Stomach smooth muscle (tissue), 2 donors: ENCODE results near the gene FAS.

Experiments used
- H3K27ac ChIP-seq: one replicate; pipeline ENCODE4 v1.7.0; 2013; ENCODE audit warnings: mild to moderate bottlenecking, low read length, inconsistent platforms
- H3K27me3 ChIP-seq, 2 donors: one replicate each; pipeline ENCODE4 v1.7.0; 2013; ENCODE audit warnings: low read length in 2 of 2; ENCODE audit not compliant: insufficient read depth in 2 of 2, control insufficient read depth in 1 of 2
- H3K36me3 ChIP-seq, 2 donors: one replicate each; pipeline ENCODE4 v1.7.0; 2013; ENCODE audit warnings: low read length in 2 of 2; ENCODE audit not compliant: control insufficient read depth in 2 of 2, insufficient read depth in 2 of 2
- H3K4me1 ChIP-seq: one replicate; pipeline ENCODE4 v1.7.0; 2013; ENCODE audit warnings: low read length; ENCODE audit not compliant: control insufficient read depth, insufficient read depth
- H3K4me3 ChIP-seq, 2 donors: one replicate each; pipeline ENCODE4 v1.7.0; 2013; ENCODE audit warnings: low read length in 2 of 2
- H3K9ac ChIP-seq, 2 donors: one replicate each; pipeline ENCODE4 v1.7.0; 2013; ENCODE audit warnings: low read length in 2 of 2, mild to moderate bottlenecking in 1 of 2
- H3K9me3 ChIP-seq, 2 donors: one replicate each; pipeline ENCODE4 v1.7.0; 2013; ENCODE audit warnings: low read length in 2 of 2; ENCODE audit not compliant: control insufficient read depth in 2 of 2
- donor health status: healthy.
- donor health status: Pancreatic carcinoma.

FAS gene

GRCh38 chr10:88954458-88955083 is 36.0 kb upstream of the FAS start:
- peak overlapping the region; percentile 99 for H3K27ac ChIP-seq
- H3K9me3 ChIP-seq: no peaks in the 10 kb centered on the region
- peaks cover 0 to 3% of the 10 kb centered on the region in 2 donors for H3K36me3 ChIP-seq
- no peak overlapping the region for H3K9ac ChIP-seq
- no peak overlapping the region for H3K4me3 ChIP-seq
- H3K4me1 ChIP-seq: no peaks in the 10 kb centered on the region
- H3K27me3 ChIP-seq: no peaks in the 10 kb centered on the region

- H3K27me3 ChIP-seq: no peaks in the 10 kb centered on the region
- no peak overlapping the region for H3K9ac ChIP-seq
- no peak overlapping the region for H3K4me3 ChIP-seq
- H3K36me3 ChIP-seq: no peaks in the 10 kb centered on the region
- H3K27ac ChIP-seq: no peak overlapping the region
- H3K4me1 ChIP-seq: no peaks in the 10 kb centered on the region
- H3K9me3 ChIP-seq: no peaks in the 10 kb centered on the region
Measured at GRCh38 chr10:88957381-88957780, 33.2 kb upstream of the FAS start.

DNA sequence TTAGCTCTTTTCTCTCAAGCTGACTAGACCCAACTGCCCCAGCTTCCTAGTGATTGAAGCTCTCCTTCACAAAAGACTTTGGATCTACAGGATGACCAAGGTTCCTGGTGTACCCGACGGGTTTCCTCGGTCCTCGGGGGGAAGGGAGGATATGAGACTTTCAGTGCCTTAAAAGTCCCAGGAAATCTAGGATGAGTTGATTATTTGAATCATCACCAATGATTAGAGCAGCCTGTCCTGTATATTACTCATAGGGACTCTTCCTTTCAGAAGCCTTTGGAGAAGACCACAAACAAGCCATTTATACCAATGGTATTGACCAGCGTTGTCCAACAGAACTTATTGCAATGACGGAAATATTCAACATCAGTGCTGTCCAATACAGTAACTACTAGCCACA is 31.9 kb upstream of the FAS start:
- Histone ChIP-seq H3K27me3 (no peaks in the 10 kb centered on the region), H3K27ac (no peak overlapping the region), H3K4me3 (no peak overlapping the region), H3K9ac (no peak overlapping the region), H3K9me3 (no peaks in the 10 kb centered on the region), H3K36me3 (no peaks in the 10 kb centered on the region), H3K4me1 (no peaks in the 10 kb centered on the region)

DNA sequence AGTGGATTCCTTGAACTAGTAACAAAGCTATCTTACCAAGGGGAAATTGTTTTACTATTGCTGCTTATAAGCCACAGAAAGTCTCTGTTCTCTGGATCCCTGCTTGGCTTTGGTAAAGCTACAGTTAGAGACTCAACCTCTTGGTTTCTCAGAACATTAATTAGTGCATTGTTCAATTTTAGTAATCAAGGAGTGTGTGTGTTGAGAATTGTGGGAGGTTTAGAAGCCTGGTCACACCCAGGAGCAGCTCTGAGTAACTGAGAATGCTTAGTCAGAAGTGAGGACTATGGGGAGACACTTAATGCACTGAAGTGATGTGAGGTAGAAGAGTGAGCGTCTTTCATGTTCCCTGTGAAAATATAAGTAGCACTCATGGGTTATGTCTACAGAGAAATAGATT is 29.8 kb upstream of the FAS start:
- Histone ChIP-seq H3K4me1 (peaks cover under 1% of the 10 kb centered on the region), H3K27me3 (no peaks in the 10 kb centered on the region), H3K9ac (no peak overlapping the region), H3K27ac (no peak overlapping the region), H3K9me3 (no peaks in the 10 kb centered on the region), H3K36me3 (no peaks in the 10 kb centered on the region), H3K4me3 (no peak overlapping the region)

GRCh38 chr10:88961266-88961665 is 29.3 kb upstream of the FAS start:
- no peak overlapping the region for H3K9ac ChIP-seq
- H3K4me1 ChIP-seq: peaks cover 5% of the 10 kb centered on the region
- no peak overlapping the region for H3K4me3 ChIP-seq
- H3K27ac ChIP-seq: no peak overlapping the region
- H3K27me3 ChIP-seq: no peaks in the 10 kb centered on the region
- H3K9me3 ChIP-seq: no peaks in the 10 kb centered on the region
- H3K36me3 ChIP-seq: no peaks in the 10 kb centered on the region

- Histone ChIP-seq H3K36me3 (no peaks in the 10 kb centered on the region), H3K4me3 (no peak overlapping the region), H3K27me3 (no peaks in the 10 kb centered on the region), H3K4me1 (peaks cover 12% of the 10 kb centered on the region), H3K27ac (no peak overlapping the region), H3K9ac (no peak overlapping the region), H3K9me3 (no peaks in the 10 kb centered on the region)
Measured at GRCh38 chr10:88962336-88962735, 28.3 kb upstream of the FAS start.

DNA sequence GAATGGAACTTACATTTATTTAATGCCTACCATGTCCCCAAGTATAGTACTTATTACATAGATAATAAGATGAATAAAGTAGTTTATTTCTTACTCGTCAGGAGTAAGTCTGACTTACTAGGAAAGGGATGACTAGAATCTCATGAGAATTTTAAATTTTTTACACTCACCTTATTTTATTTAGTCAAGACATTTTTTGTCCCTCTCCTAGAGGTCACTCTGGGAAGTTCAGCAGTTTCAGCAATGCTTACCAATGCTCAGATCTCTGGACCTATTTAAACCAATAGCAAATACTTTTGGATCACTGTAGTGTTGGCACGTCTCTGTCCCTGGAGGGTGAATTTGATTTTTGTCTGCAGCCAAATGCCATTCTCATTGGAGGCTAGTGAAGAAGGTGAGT is 27.3 kb upstream of the FAS start:
- H3K27ac ChIP-seq: no peak overlapping the region
- H3K9me3 ChIP-seq: no peaks in the 10 kb centered on the region
- H3K9ac ChIP-seq: no peak overlapping the region
- H3K27me3 ChIP-seq: no peaks in the 10 kb centered on the region
- H3K36me3 ChIP-seq: no peaks in the 10 kb centered on the region
- H3K4me1 ChIP-seq: peaks cover 16% of the 10 kb centered on the region
- H3K4me3 ChIP-seq: no peak overlapping the region

- Histone ChIP-seq H3K27ac (no peak overlapping the region), H3K4me3 (no peak overlapping the region), H3K9ac (no peak overlapping the region), H3K36me3 (no peaks in the 10 kb centered on the region), H3K27me3 (no peaks in the 10 kb centered on the region), H3K9me3 (no peaks in the 10 kb centered on the region), H3K4me1 (peaks cover 16% of the 10 kb centered on the region)
Measured at GRCh38 chr10:88964360-88964759, 26.2 kb upstream of the FAS start.

GRCh38 chr10:88964869-88965415 is 25.7 kb upstream of the FAS start:
- Histone ChIP-seq H3K27ac (no peak overlapping the region), H3K4me1 (peaks cover 16% of the 10 kb centered on the region), H3K9ac (no peak overlapping the region), H3K27me3 (no peaks in the 10 kb centered on the region), H3K4me3 (no peak overlapping the region), H3K36me3 (no peaks in the 10 kb centered on the region), H3K9me3 (no peaks in the 10 kb centered on the region)

GRCh38 chr10:88966797-88967196 is 23.8 kb upstream of the FAS start:
- Histone ChIP-seq H3K27ac (peak overlapping the region; percentile 25), H3K4me1 (peaks cover 16% of the 10 kb centered on the region), H3K4me3 (peak overlapping the region; percentile 30 to 31), H3K9me3 (no peaks in the 10 kb centered on the region), H3K27me3 (no peaks in the 10 kb centered on the region), H3K9ac (no peak overlapping the region), H3K36me3 (no peaks in the 10 kb centered on the region)

- Histone ChIP-seq H3K4me3 (no peak overlapping the region), H3K27me3 (no peaks in the 10 kb centered on the region), H3K9me3 (no peaks in the 10 kb centered on the region), H3K27ac (peak overlapping the region; percentile 18), H3K4me1 (peaks cover 16% of the 10 kb centered on the region), H3K9ac (no peak overlapping the region), H3K36me3 (no peaks in the 10 kb centered on the region)
Measured at GRCh38 chr10:88968391-88968790, 22.2 kb upstream of the FAS start.
